PC-9 (cell line): ENCODE data around the gene SLCO4A1.

Experiments
- EZH2 ChIP-seq: fragments of 200-600 bp; sonication (generic); IDR thresholded peaks from 2 replicates; pipeline ENCODE4 v1.8.0; 2017; ENCODE audit warnings: antibody characterized with exemption, low read depth
- TF ChIP-seq, protein P1 (sequence below): fragments of 200-600 bp; sonication (generic); conservative IDR thresholded peaks from 2 replicates; pipeline ENCODE4 v1.6.1; 2017; ENCODE audit warnings: mixed run types, antibody characterized with exemption, mild to moderate bottlenecking, moderate library complexity

GRCh38 chr20:62711703-62712101, 69.4 kb downstream of the SLCO4A1 start:
- TF ChIP-seq, protein P1, sequence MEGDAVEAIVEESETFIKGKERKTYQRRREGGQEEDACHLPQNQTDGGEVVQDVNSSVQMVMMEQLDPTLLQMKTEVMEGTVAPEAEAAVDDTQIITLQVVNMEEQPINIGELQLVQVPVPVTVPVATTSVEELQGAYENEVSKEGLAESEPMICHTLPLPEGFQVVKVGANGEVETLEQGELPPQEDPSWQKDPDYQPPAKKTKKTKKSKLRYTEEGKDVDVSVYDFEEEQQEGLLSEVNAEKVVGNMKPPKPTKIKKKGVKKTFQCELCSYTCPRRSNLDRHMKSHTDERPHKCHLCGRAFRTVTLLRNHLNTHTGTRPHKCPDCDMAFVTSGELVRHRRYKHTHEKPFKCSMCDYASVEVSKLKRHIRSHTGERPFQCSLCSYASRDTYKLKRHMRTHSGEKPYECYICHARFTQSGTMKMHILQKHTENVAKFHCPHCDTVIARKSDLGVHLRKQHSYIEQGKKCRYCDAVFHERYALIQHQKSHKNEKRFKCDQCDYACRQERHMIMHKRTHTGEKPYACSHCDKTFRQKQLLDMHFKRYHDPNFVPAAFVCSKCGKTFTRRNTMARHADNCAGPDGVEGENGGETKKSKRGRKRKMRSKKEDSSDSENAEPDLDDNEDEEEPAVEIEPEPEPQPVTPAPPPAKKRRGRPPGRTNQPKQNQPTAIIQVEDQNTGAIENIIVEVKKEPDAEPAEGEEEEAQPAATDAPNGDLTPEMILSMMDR = no peak
- TF ChIP-seq EZH2 = no peak
